HG03439 (cell line): ENCODE data around the gene ODF2L.

ENCODE experiments used
- ATAC-seq: cut with Tn5 transposase; IDR thresholded peaks from one replicate; pipeline ENCODE4 v1.9.1; 2021; ENCODE audit warnings: mild to moderate bottlenecking, moderate library complexity; ENCODE audit not compliant: unreplicated experiment

ODF2L gene

DNA sequence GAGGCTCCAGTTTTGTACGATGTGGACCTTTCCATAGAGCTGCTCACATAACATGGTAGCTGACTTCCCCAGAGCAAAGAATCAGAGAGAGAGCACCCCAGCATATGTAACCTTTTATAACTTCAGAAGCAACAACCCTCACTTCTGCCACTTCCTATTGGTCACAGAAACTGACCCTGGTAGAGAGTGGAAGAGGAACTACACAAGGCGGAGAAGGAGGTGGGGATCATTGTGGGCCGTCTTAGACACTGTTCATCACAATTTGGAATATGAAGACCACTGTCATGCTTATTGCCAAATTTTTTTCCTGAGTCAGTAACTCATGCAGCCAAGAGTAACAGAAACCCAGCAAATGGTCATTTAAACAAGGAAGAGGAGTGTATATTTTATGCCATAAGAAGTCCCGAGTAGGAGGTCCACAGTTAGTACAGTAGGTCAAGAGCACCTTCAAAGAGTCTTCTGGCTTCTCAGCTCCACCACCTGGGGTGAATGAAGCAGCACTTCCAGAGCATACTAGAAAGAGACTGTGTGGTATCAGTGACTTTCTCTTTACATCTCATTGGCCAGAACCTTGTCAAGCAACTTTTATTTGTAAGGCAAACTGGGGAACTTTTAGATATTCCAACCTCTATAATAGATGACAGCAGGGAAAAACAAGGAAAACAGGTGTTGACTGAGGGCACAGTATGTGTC is 71.8 kb downstream of the ODF2L start:
- ATAC-seq: no peak

DNA sequence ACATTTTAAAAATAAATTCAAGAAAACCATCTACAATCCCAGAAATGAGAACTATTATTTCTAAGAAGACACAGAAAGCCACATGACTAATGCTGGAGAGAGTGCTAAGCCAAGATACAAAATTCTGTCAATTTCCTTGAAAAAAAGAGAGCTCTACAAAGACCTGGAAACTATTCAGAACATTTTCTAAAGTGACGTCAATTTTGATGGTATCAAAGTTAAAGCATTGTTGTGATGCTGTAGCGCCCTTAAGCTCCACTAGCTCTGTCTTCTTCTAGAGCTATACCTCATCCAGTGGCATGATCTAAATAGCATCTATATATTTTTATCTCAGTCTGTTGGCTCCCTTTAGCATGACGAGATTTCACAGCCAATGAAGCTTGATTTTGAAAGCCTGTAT is 73.9 kb downstream of the ODF2L start:
- ATAC-seq: no peak

DNA sequence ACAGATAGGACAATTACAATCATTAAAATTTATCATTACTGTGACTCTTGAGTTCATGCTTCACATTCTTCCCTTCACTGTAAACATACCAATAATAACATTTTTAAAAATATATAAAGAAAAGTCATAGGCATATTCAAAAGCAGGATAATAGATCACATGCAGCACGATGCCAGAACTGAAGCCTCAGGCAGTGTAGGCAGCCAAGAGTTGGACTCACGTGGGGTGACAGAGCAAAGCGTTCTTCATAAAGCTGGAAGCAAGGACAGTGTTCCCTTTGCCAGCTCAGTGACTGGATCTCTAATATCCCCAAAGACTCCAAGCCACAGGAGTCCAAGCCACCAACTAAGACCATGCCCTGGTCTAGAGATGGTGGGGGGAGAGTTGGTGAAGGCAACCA is 77.7 kb downstream of the ODF2L start:
- no peak for ATAC-seq

DNA sequence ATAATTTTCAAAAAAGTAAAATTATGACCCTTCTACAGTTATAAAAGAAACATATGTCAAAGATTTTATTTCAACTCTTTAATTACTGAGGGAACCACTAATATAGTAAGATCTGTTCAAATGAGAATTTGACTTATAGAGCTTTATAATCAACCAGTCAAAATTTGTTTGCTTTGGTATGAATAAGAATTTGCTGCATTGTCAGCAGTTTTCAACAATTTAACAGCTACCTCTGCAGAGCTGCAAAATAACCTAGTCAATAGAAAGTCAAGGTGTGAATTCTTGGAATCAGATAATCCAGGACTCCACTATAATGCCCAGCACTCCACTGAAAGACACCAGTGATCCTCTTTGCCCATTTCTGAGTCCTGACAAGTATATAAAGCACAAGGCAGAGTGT is 78.2 kb downstream of the ODF2L start:
- no peak for ATAC-seq

DNA sequence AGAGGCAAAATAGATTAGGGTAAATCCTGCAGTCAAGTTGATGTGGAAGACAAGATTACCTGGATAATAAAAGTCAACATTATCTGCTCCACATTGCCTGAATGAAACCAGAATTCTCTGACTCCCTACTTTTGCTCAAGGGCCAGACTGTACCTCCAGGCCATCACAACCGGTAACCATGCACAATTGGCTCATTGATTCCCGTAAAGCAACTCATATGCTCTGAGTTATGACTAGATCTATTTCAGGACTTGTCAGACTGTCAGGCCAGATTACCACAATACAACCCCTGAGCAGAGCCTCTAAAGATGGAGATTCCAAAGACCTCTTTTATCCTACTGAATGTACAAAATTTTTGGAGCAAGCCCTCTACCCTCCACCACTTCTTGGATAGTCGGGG is 90.4 kb downstream of the ODF2L start:
- no peak for ATAC-seq

DNA sequence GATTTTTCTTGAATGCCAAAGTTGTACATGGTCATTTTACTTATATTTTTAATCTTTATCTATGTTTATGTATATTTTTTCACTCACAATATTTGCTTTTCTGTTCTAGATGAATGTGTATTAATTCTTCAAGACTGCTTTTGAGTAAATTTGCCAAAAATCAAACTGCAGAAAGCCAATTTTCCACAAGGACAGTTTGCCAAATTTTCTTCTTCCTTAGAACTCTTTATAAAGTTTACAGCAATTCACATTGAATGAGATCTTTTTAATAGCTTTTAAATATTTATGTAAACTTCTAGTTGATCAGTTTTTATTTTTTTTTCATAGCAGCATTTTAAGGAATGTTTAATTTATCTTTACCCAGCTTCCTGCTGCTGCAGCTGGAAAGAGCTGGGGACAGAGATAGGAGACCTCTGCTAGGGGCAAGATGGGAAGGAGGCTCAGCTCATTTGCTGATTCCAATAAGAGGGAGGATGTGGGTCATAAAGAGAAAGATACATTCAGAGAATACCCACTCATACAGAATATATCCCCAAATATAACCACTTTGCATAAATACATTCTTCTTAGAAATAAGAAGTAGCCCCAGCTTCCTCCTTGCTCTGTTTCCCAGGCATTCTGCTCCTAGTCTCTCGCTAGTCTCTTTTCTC is 93.0 kb downstream of the ODF2L start:
- ATAC-seq: no peak
